Measurements from ENCODE around the gene EPHA5. TPM values are rescaled to one million over a fixed set of nuclear protein-coding genes. Genes with fewer than 3 reads are reported as not detected.

Gene EPHA5
- total RNA-seq, 3 donors from 2014 or later (not counting 1 experiment from before 2014, with no cell fraction given) = not detected

DNA sequence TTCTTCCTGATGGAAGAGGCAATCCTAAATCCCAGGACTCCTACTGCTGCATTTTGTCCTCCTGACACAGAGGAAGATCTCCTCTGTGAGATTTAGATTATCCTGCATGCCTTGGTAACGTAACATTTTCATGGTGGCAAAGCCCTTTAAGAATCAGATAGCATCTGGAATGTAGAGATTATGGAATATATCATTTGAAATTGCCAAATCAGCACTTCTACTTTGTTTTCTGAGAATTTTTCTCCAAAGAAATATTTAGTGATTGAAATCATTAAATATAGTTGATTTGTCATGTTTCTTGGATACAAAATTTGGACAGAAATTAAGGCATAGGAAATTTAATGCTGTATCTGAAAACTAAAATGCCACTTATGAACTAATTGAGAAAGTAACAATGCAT is 326.9 kb downstream of the EPHA5 start:
- no peaks in the 10 kb centered on the region for H3K27me3 ChIP-seq (ENCODE audit: control insufficient read depth, insufficient read depth, low read length)
- Mint-ChIP-seq H3K4me1 (no peaks in the 10 kb centered on the region), H3K27ac (no peak overlapping the region), H3K9me3 (peaks cover 7 to 12% of the 10 kb centered on the region in 2 donors), H3K4me3 (no peak overlapping the region), H3K36me3 (no peaks in the 10 kb centered on the region), H3K27me3 (ENCODE audit: low read depth in 2 of 2) (no peaks in the 10 kb centered on the region)
- H3K27ac ChIP-seq (ENCODE audit: low read length) = no peak overlapping the region
- 64% methylated on average over 1 of the region's 1 CpG for WGBS (ENCODE audit: insufficient coverage)
- H3K36me3 ChIP-seq (ENCODE audit: control insufficient read depth, insufficient read depth, low read length) = no peaks in the 10 kb centered on the region
- DNase-seq (no peak), ATAC-seq (no peak)
- intact Hi-C loops (cut with micrococcal nuclease) = no loop called here
- H3K4me1 ChIP-seq (ENCODE audit: control insufficient read depth, insufficient read depth, low read length) = no peaks in the 10 kb centered on the region
- no peak for TF ChIP-seq CTCF (IDR thresholded peaks at IDR 0.05)
- no peaks in the 10 kb centered on the region for H3K9me3 ChIP-seq (ENCODE audit: control insufficient read depth, insufficient read depth, low read length)
- H3K4me3 ChIP-seq (ENCODE audit: low read length) = no peak overlapping the region

GRCh38 chr4:65341557-65341956 is 328.7 kb downstream of the EPHA5 start:
- no peak overlapping the region for H3K27ac ChIP-seq (ENCODE audit: low read length)
- ATAC-seq (no peak), DNase-seq (no peak)
- H3K4me1 Mint-ChIP-seq = no peaks in the 10 kb centered on the region
- no peaks in the 10 kb centered on the region for H3K36me3 Mint-ChIP-seq
- no peak overlapping the region for H3K4me3 Mint-ChIP-seq
- no peaks in the 10 kb centered on the region for H3K27me3 Mint-ChIP-seq (ENCODE audit: low read depth in 2 of 2)
- H3K9me3 ChIP-seq (ENCODE audit: control insufficient read depth, insufficient read depth, low read length) = no peaks in the 10 kb centered on the region
- H3K27ac Mint-ChIP-seq = no peak overlapping the region
- H3K9me3 Mint-ChIP-seq = peaks cover 6 to 7% of the 10 kb centered on the region in 2 donors
- TF ChIP-seq CTCF (IDR thresholded peaks at IDR 0.05) = no peak
- no peaks in the 10 kb centered on the region for H3K36me3 ChIP-seq (ENCODE audit: control insufficient read depth, insufficient read depth, low read length)
- intact Hi-C loops (cut with micrococcal nuclease) = no loop called here
- H3K4me1 ChIP-seq (ENCODE audit: control insufficient read depth, insufficient read depth, low read length) = no peaks in the 10 kb centered on the region
- no peaks in the 10 kb centered on the region for H3K27me3 ChIP-seq (ENCODE audit: control insufficient read depth, insufficient read depth, low read length)
- no peak overlapping the region for H3K4me3 ChIP-seq (ENCODE audit: low read length)

- Mint-ChIP-seq H3K27me3 (ENCODE audit: low read depth in 2 of 2) (no peaks in the 10 kb centered on the region), H3K4me3 (no peak overlapping the region), H3K9me3 (peaks cover 6 to 9% of the 10 kb centered on the region in 2 donors), H3K27ac (no peak overlapping the region), H3K4me1 (no peaks in the 10 kb centered on the region), H3K36me3 (no peaks in the 10 kb centered on the region)
- ATAC-seq = no peak
- TF ChIP-seq CTCF (IDR thresholded peaks at IDR 0.05) = no peak
- Histone ChIP-seq H3K27me3 (ENCODE audit: control insufficient read depth, insufficient read depth, low read length) (no peaks in the 10 kb centered on the region), H3K9me3 (ENCODE audit: control insufficient read depth, insufficient read depth, low read length) (no peaks in the 10 kb centered on the region), H3K4me1 (ENCODE audit: control insufficient read depth, insufficient read depth, low read length) (no peaks in the 10 kb centered on the region), H3K36me3 (ENCODE audit: control insufficient read depth, insufficient read depth, low read length) (no peaks in the 10 kb centered on the region), H3K4me3 (ENCODE audit: low read length) (no peak overlapping the region), H3K27ac (ENCODE audit: low read length) (no peak overlapping the region)
- 75% methylated on average over 4 of the region's 4 CpGs for WGBS (ENCODE audit: insufficient coverage)
- no peak for DNase-seq
- intact Hi-C loops (cut with micrococcal nuclease) = no loop called here
Observed at GRCh38 chr4:65340382-65341109, 329.7 kb downstream of the EPHA5 start.

GRCh38 chr4:65337371-65337770 is 332.9 kb downstream of the EPHA5 start:
- intact Hi-C loops (cut with micrococcal nuclease) = no loop called here
- H3K27ac Mint-ChIP-seq = no peak overlapping the region
- WGBS (ENCODE audit: insufficient coverage) = 73% methylated on average over 1 of the region's 1 CpG
- no peak for TF ChIP-seq CTCF (IDR thresholded peaks at IDR 0.05)
- no peaks in the 10 kb centered on the region for H3K9me3 ChIP-seq (ENCODE audit: control insufficient read depth, insufficient read depth, low read length)
- H3K4me3 Mint-ChIP-seq = no peak overlapping the region
- no peak overlapping the region for H3K27ac ChIP-seq (ENCODE audit: low read length)
- H3K9me3 Mint-ChIP-seq = peaks cover 9 to 12% of the 10 kb centered on the region in 2 donors
- no peaks in the 10 kb centered on the region for H3K36me3 ChIP-seq (ENCODE audit: control insufficient read depth, insufficient read depth, low read length)
- H3K36me3 Mint-ChIP-seq = no peaks in the 10 kb centered on the region
- no peaks in the 10 kb centered on the region for H3K27me3 ChIP-seq (ENCODE audit: control insufficient read depth, insufficient read depth, low read length)
- DNase-seq (no peak), ATAC-seq (no peak)
- H3K27me3 Mint-ChIP-seq (ENCODE audit: low read depth in 2 of 2) = no peaks in the 10 kb centered on the region
- no peaks in the 10 kb centered on the region for H3K4me1 ChIP-seq (ENCODE audit: control insufficient read depth, insufficient read depth, low read length)
- no peak overlapping the region for H3K4me3 ChIP-seq (ENCODE audit: low read length)
- H3K4me1 Mint-ChIP-seq = no peaks in the 10 kb centered on the region
